ENCODE measurements around the gene LIN28A. TPM values are rescaled to one million over a fixed set of nuclear protein-coding genes. Genes with fewer than 3 reads are reported as not detected.
A peak's percentile ranks its signal among the peaks of the same experiment; 100 is the strongest.

LIN28A gene
- total and polyA plus RNA-seq, 10 of the 15 experiments (the other 5 are each of a cell fraction or from before 2014, with no cell fraction given), result 0.13 to 0.59 (median 0.30) TPM; not detected in 7

DNA sequence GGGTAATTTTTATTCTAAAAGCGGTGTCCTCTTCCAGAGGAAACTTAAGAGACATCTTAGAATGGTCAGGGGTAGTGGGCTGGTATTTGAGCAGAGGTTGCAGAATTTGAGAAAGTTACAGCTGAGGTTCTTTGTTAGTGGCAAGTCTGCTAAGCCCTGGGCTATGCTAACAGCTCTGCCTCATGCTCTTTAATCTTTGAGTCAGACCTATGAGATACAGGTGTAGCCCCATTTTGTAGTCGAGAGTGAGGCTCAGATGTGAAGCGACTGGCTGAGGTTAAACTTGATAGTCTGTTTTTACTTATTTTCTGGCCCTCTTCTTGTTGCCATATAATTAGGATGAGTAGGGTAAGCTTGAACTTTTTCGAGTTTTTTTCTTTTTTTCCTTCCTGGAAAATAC is 66.3 kb downstream of the LIN28A start (continued):
- TF ChIP-seq RAD21 (IDR thresholded peaks at IDR 0.05; ENCODE audit: insufficient read depth, low read depth, low read length) (no peak), SMARCA5 (IDR thresholded peaks at IDR 0.05) (no peak), RELA (IDR thresholded peaks at IDR 0.05; ENCODE audit: borderline replicate concordance, partially characterized antibody) (no peak)

GRCh38 chr1:26477446-26478152 is 67.0 kb downstream of the LIN28A start:
- Histone ChIP-seq H3K4me2 (ENCODE audit: control insufficient read depth, insufficient read depth) (no peak overlapping the region), H3K27ac (ENCODE audit: control insufficient read depth, insufficient read depth) (no peak overlapping the region), H3K9ac (ENCODE audit: control insufficient read depth, insufficient read depth, low read length) (no peak overlapping the region), H3K27me3 (replicated peaks in 1 of 2; ENCODE audit: control insufficient read depth in 2 of 2, insufficient read depth in 2 of 2, low read length in 1 of 2) (no peaks in the 10 kb centered on the region), H3K79me2 (ENCODE audit: control insufficient read depth, insufficient read depth, low read length) (peaks cover 22% of the 10 kb centered on the region), H3K4me3 (no peak overlapping the region), H3K36me3 (ENCODE audit: control insufficient read depth in 2 of 2, insufficient read depth in 2 of 2, low read length in 1 of 2) (peaks cover 8 to 32% of the 10 kb centered on the region in 2 experiments), H2AFZ (ENCODE audit: control insufficient read depth, low read depth, low read length) (no peak overlapping the region), H3K4me1 (ENCODE audit: control insufficient read depth, insufficient read depth, low read length) (peaks cover 6% of the 10 kb centered on the region; the same call in 1 of the 2 replicates), H4K20me1 (ENCODE audit: control insufficient read depth, insufficient read depth) (no peaks in the 10 kb centered on the region; the same call in 1 of the 2 replicates), H3K9me3 (replicated peaks; ENCODE audit: control insufficient read depth, insufficient read depth, low read length) (no peaks in the 10 kb centered on the region)
- FAIRE-seq (no peak), ATAC-seq (no peak), DNase-seq (ENCODE audit: low read depth, low spot score) (no peak)
- CTCF ChIA-PET, result no interaction called here
- POLR2A ChIA-PET, result interaction anchor here (0.8 kb wide), 1 partner anchor 46 kb away, joined by 5 read pairs; the partner anchor contains the start of gene DHDDS
- intact Hi-C loops (cut with micrococcal nuclease; ENCODE audit: unreplicated experiment), result no loop called here
- RAD21 ChIA-PET (ENCODE audit: unreplicated experiment), result interaction anchor here (1.0 kb wide), 1 partner anchor 60 kb away, joined by 3 read pairs; no protein-coding TSS in a partner anchor
- in situ Hi-C loops (cut with MboI), result no loop called here
- BruUV-seq (replicated peaks), result no TSS peak
- WGBS (ENCODE audit: insufficient coverage, insufficient replicate concordance, low lambda C conversion rate, missing lambda C conversion rate), result 72% methylated on average over 8 of the region's 8 CpGs
- SMC1A ChIA-PET (ENCODE audit: uncharacterized antibody, unreplicated experiment), result no interaction called here
- TF ChIP-seq RB1 (IDR thresholded peaks at IDR 0.05; ENCODE audit: borderline replicate concordance) (no peak), NBN (IDR thresholded peaks at IDR 0.05) (no peak), SUPT20H (IDR thresholded peaks at IDR 0.05; ENCODE audit: borderline replicate concordance, control insufficient read depth, low read depth, low read length) (no peak), ATF7 (IDR thresholded peaks at IDR 0.05; ENCODE audit: low read depth) (no peak), NFYB (IDR thresholded peaks at IDR 0.05; ENCODE audit: insufficient read depth, low read depth, low read length) (0 out of 2 replicates have a peak, but pooled peaks have one; percentile 24), RUNX3 (IDR thresholded peaks at IDR 0.05; ENCODE audit: low read length) (no peak), POLR2AphosphoS2 (IDR thresholded peaks at IDR 0.05; ENCODE audit: low read depth, low read length) (no peak), CHD2 (IDR thresholded peaks at IDR 0.05; ENCODE audit: borderline replicate concordance, low read depth, low read length) (no peak), BACH1 (IDR thresholded peaks at IDR 0.05; ENCODE audit: borderline replicate concordance) (no peak), ZZZ3 (IDR thresholded peaks at IDR 0.05; ENCODE audit: control insufficient read depth, insufficient read length, low read depth) (no peak), USF2 (IDR thresholded peaks at IDR 0.05; ENCODE audit: borderline replicate concordance, low read depth, low read length) (no peak), BCL11A (IDR thresholded peaks at IDR 0.05; ENCODE audit: low read depth, low read length) (no peak), HDGF (IDR thresholded peaks at IDR 0.05) (no peak)
- TF ChIP-seq, protein P1, sequence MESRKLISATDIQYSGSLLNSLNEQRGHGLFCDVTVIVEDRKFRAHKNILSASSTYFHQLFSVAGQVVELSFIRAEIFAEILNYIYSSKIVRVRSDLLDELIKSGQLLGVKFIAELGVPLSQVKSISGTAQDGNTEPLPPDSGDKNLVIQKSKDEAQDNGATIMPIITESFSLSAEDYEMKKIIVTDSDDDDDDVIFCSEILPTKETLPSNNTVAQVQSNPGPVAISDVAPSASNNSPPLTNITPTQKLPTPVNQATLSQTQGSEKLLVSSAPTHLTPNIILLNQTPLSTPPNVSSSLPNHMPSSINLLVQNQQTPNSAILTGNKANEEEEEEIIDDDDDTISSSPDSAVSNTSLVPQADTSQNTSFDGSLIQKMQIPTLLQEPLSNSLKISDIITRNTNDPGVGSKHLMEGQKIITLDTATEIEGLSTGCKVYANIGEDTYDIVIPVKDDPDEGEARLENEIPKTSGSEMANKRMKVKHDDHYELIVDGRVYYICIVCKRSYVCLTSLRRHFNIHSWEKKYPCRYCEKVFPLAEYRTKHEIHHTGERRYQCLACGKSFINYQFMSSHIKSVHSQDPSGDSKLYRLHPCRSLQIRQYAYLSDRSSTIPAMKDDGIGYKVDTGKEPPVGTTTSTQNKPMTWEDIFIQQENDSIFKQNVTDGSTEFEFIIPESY (IDR thresholded peaks at IDR 0.05), result no peak
- TF ChIP-seq, protein P2, sequence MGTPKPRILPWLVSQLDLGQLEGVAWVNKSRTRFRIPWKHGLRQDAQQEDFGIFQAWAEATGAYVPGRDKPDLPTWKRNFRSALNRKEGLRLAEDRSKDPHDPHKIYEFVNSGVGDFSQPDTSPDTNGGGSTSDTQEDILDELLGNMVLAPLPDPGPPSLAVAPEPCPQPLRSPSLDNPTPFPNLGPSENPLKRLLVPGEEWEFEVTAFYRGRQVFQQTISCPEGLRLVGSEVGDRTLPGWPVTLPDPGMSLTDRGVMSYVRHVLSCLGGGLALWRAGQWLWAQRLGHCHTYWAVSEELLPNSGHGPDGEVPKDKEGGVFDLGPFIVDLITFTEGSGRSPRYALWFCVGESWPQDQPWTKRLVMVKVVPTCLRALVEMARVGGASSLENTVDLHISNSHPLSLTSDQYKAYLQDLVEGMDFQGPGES (IDR thresholded peaks at IDR 0.05), result no peak
